Esophagus muscularis mucosa (tissue), 2 donors: ENCODE results near the gene VWA5B1.

Experiments used
- POLR2A ChIP-seq: fragments of 450-650 bp; IDR thresholded peaks from one replicate; pipeline ENCODE4 v1.6.1; 2017; ENCODE audit warnings: antibody characterized with exemption, moderate library complexity, mild to moderate bottlenecking, low read depth
- POLR2AphosphoS5 ChIP-seq, 2 donors: sonication (generic); formaldehyde crosslinking; IDR thresholded peaks; one replicate each; pipeline ENCODE4 v1.6.1; 2017; ENCODE audit warnings: antibody characterized with exemption in 2 of 2

GRCh38 chr1:20367116-20367585, 76.5 kb downstream of the VWA5B1 start:
- TF ChIP-seq POLR2A (no peak), POLR2AphosphoS5 (IDR thresholded peaks at IDR 0.05) (no peak)
